GM12864 (cell line): Measurements from ENCODE around the gene KCNMA1.

ENCODE experiments used
- DNase-seq: peaks from one replicate; pipeline ENCODE4 v3.0.0-alpha.2; 2011; ENCODE audit warnings: low read depth
- H3K4me3 ChIP-seq: 2 replicates; pipeline ENCODE4 v1.5.1; 2011; ENCODE audit warnings: mild to moderate bottlenecking, low read depth, low read length, control low read depth
- CTCF ChIP-seq: IDR thresholded peaks from 2 replicates; pipeline ENCODE4 v1.5.1; 2011; ENCODE audit warnings: low read depth, mild to moderate bottlenecking, moderate library complexity, low read length, control low read depth, inconsistent platforms; ENCODE audit errors: missing control alignments

The KCNMA1 gene

GRCh38 chr10:77274046-77274795 is 363.4 kb downstream of the KCNMA1 start:
- no peak for DNase-seq
- H3K4me3 ChIP-seq = no peak overlapping the region
- no peak for TF ChIP-seq CTCF

- no peak for DNase-seq
- H3K4me3 ChIP-seq = no peak overlapping the region
- no peak for TF ChIP-seq CTCF
Observed at GRCh38 chr10:77269163-77269562, 368.4 kb downstream of the KCNMA1 start.

- no peak for DNase-seq
- no peak overlapping the region for H3K4me3 ChIP-seq
- no peak for TF ChIP-seq CTCF
Observed at GRCh38 chr10:77268721-77269120, 368.9 kb downstream of the KCNMA1 start.

GRCh38 chr10:77267703-77268675 is 369.6 kb downstream of the KCNMA1 start:
- no peak for DNase-seq
- H3K4me3 ChIP-seq = no peak overlapping the region
- TF ChIP-seq CTCF = no peak

GRCh38 chr10:77266242-77266641 is 371.4 kb downstream of the KCNMA1 start:
- TF ChIP-seq CTCF = no peak
- no peak for DNase-seq
- H3K4me3 ChIP-seq = no peak overlapping the region

- no peak for DNase-seq
- H3K4me3 ChIP-seq = no peak overlapping the region
- no peak for TF ChIP-seq CTCF
Observed at GRCh38 chr10:77264527-77264926, 373.1 kb downstream of the KCNMA1 start.
